A549 (cell line): ENCODE measurements around the gene ADPGK.

ENCODE experiments used
- ESRRA ChIP-seq: fragments of 150-350 bp; IDR thresholded peaks from 2 replicates; pipeline ENCODE4 v1.6.1; 2014; ENCODE audit warnings: mild to moderate bottlenecking, low read length, borderline replicate concordance
- RNF2 ChIP-seq: fragments of 200-600 bp; sonication (generic); IDR thresholded peaks from 2 replicates; pipeline ENCODE4 v1.6.1; 2016; ENCODE audit warnings: low read depth, mild to moderate bottlenecking, antibody characterized with exemption, moderate library complexity, borderline replicate concordance
- TF ChIP-seq, protein P1 (sequence below): fragments of >200 bp; sonication (Bioruptor Twin); formaldehyde crosslinking; IDR thresholded peaks from 3 replicates; pipeline ENCODE4 v1.5.1; 2016

DNA sequence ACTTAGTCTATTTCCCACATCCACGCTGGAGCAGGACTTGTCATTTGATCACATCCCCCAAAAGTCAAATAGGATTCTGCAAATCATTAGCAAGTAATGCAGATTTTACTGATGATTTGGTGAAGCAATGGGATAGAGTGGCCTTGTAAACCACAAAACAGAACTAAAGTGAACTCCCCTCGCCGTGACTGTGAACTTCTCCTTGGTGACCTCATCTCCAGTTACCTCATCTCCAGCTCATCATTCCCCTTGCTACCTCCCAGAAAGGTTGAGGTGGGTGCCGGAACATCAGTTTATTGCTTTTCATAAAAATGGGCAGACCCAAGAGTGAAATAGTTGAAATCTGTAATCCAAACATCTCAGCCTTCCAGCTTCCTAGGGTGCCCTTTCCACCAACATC is 36.7 kb upstream of the ADPGK start:
- TF ChIP-seq, protein P1, sequence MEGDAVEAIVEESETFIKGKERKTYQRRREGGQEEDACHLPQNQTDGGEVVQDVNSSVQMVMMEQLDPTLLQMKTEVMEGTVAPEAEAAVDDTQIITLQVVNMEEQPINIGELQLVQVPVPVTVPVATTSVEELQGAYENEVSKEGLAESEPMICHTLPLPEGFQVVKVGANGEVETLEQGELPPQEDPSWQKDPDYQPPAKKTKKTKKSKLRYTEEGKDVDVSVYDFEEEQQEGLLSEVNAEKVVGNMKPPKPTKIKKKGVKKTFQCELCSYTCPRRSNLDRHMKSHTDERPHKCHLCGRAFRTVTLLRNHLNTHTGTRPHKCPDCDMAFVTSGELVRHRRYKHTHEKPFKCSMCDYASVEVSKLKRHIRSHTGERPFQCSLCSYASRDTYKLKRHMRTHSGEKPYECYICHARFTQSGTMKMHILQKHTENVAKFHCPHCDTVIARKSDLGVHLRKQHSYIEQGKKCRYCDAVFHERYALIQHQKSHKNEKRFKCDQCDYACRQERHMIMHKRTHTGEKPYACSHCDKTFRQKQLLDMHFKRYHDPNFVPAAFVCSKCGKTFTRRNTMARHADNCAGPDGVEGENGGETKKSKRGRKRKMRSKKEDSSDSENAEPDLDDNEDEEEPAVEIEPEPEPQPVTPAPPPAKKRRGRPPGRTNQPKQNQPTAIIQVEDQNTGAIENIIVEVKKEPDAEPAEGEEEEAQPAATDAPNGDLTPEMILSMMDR, result no peak
- TF ChIP-seq RNF2 (no peak), ESRRA (no peak)
